ENCODE results near the gene SERPINI1. TPM values are rescaled to one million over a fixed set of nuclear protein-coding genes. Genes with fewer than 3 reads are reported as not detected.

SERPINI1 gene
- total RNA-seq, 1 experiment from 2014 or later: 4.4 TPM

- Mint-ChIP-seq H3K27me3 (ENCODE audit: insufficient read depth, unreplicated experiment) (no peaks in the 10 kb centered on the region), H3K9me3 (ENCODE audit: unreplicated experiment) (no peaks in the 10 kb centered on the region), H3K4me1 (ENCODE audit: low read depth, unreplicated experiment) (peaks cover 7% of the 10 kb centered on the region), H3K4me3 (ENCODE audit: unreplicated experiment) (no peak overlapping the region), H3K27ac (ENCODE audit: unreplicated experiment) (no peak overlapping the region), H3K36me3 (ENCODE audit: insufficient read depth, unreplicated experiment) (no peaks in the 10 kb centered on the region)
- Histone ChIP-seq H3K4me1 (no peaks in the 10 kb centered on the region), H3K36me3 (ENCODE audit: control insufficient read depth, insufficient read depth, low read length) (no peaks in the 10 kb centered on the region), H3K27me3 (replicated peaks; ENCODE audit: control insufficient read depth, insufficient read depth, low read length) (no peaks in the 10 kb centered on the region), H3K4me3 (ENCODE audit: low read depth, low read length) (no peak overlapping the region), H3K9me3 (no peaks in the 10 kb centered on the region)
- DNase-seq: no peak
- POLR2A ChIA-PET: no interaction called here
- intact Hi-C loops (cut with micrococcal nuclease; ENCODE audit: unreplicated experiment): no loop called here
- no peak for TF ChIP-seq CTCF (IDR thresholded peaks at IDR 0.05; ENCODE audit: insufficient read depth in 1 of 2, low read depth in 1 of 2, low read length in 1 of 2, severe bottlenecking in 1 of 2, unreplicated experiment in 1 of 2)
- no TSS peak for BruUV-seq (replicated peaks)
- CTCF ChIA-PET: interaction anchor here (1.2 kb wide), 1 partner anchor 9 kb away, joined by 3 read pairs; no protein-coding TSS in a partner anchor
Observed at GRCh38 chr3:167749728-167750127, 14.2 kb downstream of the SERPINI1 start.

- POLR2A ChIA-PET: no interaction called here
Observed at GRCh38 chr3:167750272-167750971, 14.9 kb downstream of the SERPINI1 start.

GRCh38 chr3:167754049-167754448, 18.5 kb downstream of the SERPINI1 start:
- intact Hi-C loops (cut with micrococcal nuclease; ENCODE audit: unreplicated experiment): no loop called here
- no peak for TF ChIP-seq CTCF (IDR thresholded peaks at IDR 0.05; ENCODE audit: insufficient read depth in 1 of 2, low read depth in 1 of 2, low read length in 1 of 2, severe bottlenecking in 1 of 2, unreplicated experiment in 1 of 2)
- no peaks in the 10 kb centered on the region for H3K27me3 ChIP-seq (replicated peaks; ENCODE audit: control insufficient read depth, insufficient read depth, low read length)
- no peaks in the 10 kb centered on the region for H3K36me3 ChIP-seq (ENCODE audit: control insufficient read depth, insufficient read depth, low read length)
- no peaks in the 10 kb centered on the region; the same call in 1 of the 2 replicates for H3K9me3 ChIP-seq
- H3K4me1 ChIP-seq: no peaks in the 10 kb centered on the region; the same call in 1 of the 2 replicates
- Mint-ChIP-seq H3K36me3 (ENCODE audit: insufficient read depth, unreplicated experiment) (no peaks in the 10 kb centered on the region), H3K27ac (ENCODE audit: unreplicated experiment) (no peak overlapping the region), H3K4me3 (ENCODE audit: unreplicated experiment) (no peak overlapping the region), H3K9me3 (ENCODE audit: unreplicated experiment) (peaks cover 6% of the 10 kb centered on the region), H3K4me1 (ENCODE audit: low read depth, unreplicated experiment) (no peaks in the 10 kb centered on the region), H3K27me3 (ENCODE audit: insufficient read depth, unreplicated experiment) (no peaks in the 10 kb centered on the region)
- ChIA-PET POLR2A (no interaction called here), CTCF (no interaction called here)
- DNase-seq: no peak
- BruUV-seq (replicated peaks): no TSS peak
- no peak overlapping the region for H3K4me3 ChIP-seq (ENCODE audit: low read depth, low read length)

More at GRCh38 chr3:167750272-167750971, 14.9 kb downstream of the SERPINI1 start:
- peaks cover 7% of the 10 kb centered on the region for H3K4me1 Mint-ChIP-seq (ENCODE audit: low read depth, unreplicated experiment)
- H3K36me3 ChIP-seq (ENCODE audit: control insufficient read depth, insufficient read depth, low read length): no peaks in the 10 kb centered on the region
- H3K4me1 ChIP-seq: no peaks in the 10 kb centered on the region
- DNase-seq: no peak
- no peaks in the 10 kb centered on the region for H3K27me3 ChIP-seq (replicated peaks; ENCODE audit: control insufficient read depth, insufficient read depth, low read length)
- TF ChIP-seq CTCF (IDR thresholded peaks at IDR 0.05; ENCODE audit: insufficient read depth in 1 of 2, low read depth in 1 of 2, low read length in 1 of 2, severe bottlenecking in 1 of 2, unreplicated experiment in 1 of 2): no peak
- CTCF ChIA-PET: interaction anchor here (1.2 kb wide), 1 partner anchor 9 kb away, joined by 3 read pairs; no protein-coding TSS in a partner anchor
- no peak overlapping the region for H3K27ac Mint-ChIP-seq (ENCODE audit: unreplicated experiment)
- BruUV-seq (replicated peaks): no TSS peak
- no peaks in the 10 kb centered on the region for H3K9me3 ChIP-seq
- H3K9me3 Mint-ChIP-seq (ENCODE audit: unreplicated experiment): peaks cover 6% of the 10 kb centered on the region
- H3K4me3 Mint-ChIP-seq (ENCODE audit: unreplicated experiment): no peak overlapping the region
- intact Hi-C loops (cut with micrococcal nuclease; ENCODE audit: unreplicated experiment): no loop called here
- no peak overlapping the region for H3K4me3 ChIP-seq (ENCODE audit: low read depth, low read length)
- no peaks in the 10 kb centered on the region for H3K36me3 Mint-ChIP-seq (ENCODE audit: insufficient read depth, unreplicated experiment)
- no peaks in the 10 kb centered on the region for H3K27me3 Mint-ChIP-seq (ENCODE audit: insufficient read depth, unreplicated experiment)

All from Caco-2 (cell line).